Measurements from ENCODE around the gene SNTG2. TPM values are rescaled to one million over a fixed set of nuclear protein-coding genes. Genes with fewer than 3 reads are reported as not detected.
"Not testable (repeated sequence)": the region's sequence is repeated elsewhere in the genome, so short reads cannot be mapped to it uniquely, and the experiment has no call there.

Gene SNTG2
- total RNA-seq, 2 experiments from 2014 or later, result 2.5 to 3.2 TPM

DNA sequence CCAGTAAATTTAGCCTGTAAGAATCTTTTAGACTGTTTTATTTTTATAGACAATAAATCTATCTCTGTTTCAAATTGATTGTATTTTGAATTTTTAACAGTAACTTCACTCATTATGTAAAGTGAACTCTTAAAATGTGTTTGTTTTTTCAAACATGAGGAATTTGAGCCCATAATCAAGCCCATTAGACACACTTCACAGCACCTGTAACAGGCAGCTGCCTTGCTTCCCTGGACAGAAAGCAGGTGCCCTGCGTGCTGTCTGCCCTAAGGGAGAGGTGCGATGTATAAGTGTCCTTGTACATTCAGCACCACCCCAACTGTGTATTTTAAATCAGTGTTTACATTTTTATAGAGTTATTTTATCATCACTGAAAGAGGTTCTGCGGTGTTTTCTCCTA, 276.1 kb downstream of the SNTG2 start:
- H3K4me1 Mint-ChIP-seq (ENCODE audit: low read depth), result no peaks in the 10 kb centered on the region
- ATAC-seq, result no peak
- ChIA-PET CTCF (no interaction called here), POLR2A (no interaction called here)
- TF ChIP-seq, protein P1, sequence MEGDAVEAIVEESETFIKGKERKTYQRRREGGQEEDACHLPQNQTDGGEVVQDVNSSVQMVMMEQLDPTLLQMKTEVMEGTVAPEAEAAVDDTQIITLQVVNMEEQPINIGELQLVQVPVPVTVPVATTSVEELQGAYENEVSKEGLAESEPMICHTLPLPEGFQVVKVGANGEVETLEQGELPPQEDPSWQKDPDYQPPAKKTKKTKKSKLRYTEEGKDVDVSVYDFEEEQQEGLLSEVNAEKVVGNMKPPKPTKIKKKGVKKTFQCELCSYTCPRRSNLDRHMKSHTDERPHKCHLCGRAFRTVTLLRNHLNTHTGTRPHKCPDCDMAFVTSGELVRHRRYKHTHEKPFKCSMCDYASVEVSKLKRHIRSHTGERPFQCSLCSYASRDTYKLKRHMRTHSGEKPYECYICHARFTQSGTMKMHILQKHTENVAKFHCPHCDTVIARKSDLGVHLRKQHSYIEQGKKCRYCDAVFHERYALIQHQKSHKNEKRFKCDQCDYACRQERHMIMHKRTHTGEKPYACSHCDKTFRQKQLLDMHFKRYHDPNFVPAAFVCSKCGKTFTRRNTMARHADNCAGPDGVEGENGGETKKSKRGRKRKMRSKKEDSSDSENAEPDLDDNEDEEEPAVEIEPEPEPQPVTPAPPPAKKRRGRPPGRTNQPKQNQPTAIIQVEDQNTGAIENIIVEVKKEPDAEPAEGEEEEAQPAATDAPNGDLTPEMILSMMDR (IDR thresholded peaks at IDR 0.05), result no peak
- intact Hi-C loops (cut with micrococcal nuclease), result no loop called here
- H3K4me3 Mint-ChIP-seq, result no peak overlapping the region
- no peaks in the 10 kb centered on the region for H3K27me3 Mint-ChIP-seq
- no peaks in the 10 kb centered on the region for H3K9me3 Mint-ChIP-seq
- no peak overlapping the region for H3K27ac Mint-ChIP-seq
- DNase-seq, result no peak
- no peaks in the 10 kb centered on the region for H3K36me3 Mint-ChIP-seq (ENCODE audit: low read depth)

DNA sequence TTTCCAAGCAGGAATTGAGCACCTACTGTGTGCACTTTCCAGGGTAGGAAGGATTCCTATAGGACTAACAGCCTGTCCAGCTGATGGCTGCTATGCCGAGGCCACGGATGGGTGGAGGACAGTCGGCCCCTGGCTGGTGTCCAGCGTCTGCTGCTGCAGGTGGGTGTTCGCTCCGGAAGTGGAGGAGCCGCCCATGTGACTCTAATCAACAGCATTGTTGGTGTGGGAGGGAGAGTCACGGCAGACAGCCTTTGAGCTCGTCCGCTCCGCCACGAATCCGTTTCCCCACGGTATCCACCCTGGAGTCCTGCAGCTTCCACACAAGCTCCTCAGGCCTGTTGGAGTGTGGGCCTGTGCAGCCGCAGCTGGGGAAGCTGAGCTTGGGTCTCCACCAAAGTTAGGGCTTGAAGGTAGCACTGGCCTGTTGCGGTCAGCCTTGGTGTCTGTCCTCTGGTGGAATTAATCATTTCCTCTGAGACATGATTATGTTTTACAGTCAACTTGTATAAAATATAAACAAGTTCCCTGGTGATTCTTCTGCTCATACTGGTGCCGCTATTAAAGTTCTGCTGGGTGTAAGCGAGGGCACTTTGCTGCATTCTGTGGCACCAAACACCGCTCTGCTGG, 276.7 kb downstream of the SNTG2 start:
- H3K9me3 Mint-ChIP-seq, result no peaks in the 10 kb centered on the region
- intact Hi-C loops (cut with micrococcal nuclease), result no loop called here
- TF ChIP-seq, protein P1 (IDR thresholded peaks at IDR 0.05), result no peak
- H3K36me3 Mint-ChIP-seq (ENCODE audit: low read depth), result no peaks in the 10 kb centered on the region
- POLR2A ChIA-PET, result no interaction called here
- DNase-seq (no peak), ATAC-seq (no peak)
- H3K27me3 Mint-ChIP-seq, result no peaks in the 10 kb centered on the region
- CTCF ChIA-PET, result no interaction called here
- no peak overlapping the region for H3K4me3 Mint-ChIP-seq
- no peak overlapping the region for H3K27ac Mint-ChIP-seq
- no peaks in the 10 kb centered on the region for H3K4me1 Mint-ChIP-seq (ENCODE audit: low read depth)

DNA sequence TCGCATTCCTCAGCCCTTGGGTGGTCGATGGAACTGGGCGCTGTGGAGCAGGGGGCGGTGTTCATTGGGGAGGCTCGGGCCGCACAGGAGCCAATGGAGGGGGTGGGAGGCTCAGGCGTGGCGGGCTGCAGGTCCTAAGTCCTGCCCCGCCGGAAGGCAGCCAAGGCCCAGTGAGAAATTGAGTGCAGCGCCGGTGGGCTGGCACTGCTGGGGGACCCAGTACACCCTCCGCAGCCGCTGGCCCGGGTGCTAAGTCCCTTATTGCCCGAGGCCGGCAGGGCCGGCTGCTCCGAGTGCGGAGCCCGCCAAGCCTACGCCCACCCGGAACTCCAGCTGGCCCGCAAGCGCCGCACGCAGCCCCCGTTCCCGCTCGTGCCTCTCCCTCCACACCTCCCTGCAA, 278.9 kb downstream of the SNTG2 start:
- not testable (repeated sequence) for H3K9me3 Mint-ChIP-seq

DNA sequence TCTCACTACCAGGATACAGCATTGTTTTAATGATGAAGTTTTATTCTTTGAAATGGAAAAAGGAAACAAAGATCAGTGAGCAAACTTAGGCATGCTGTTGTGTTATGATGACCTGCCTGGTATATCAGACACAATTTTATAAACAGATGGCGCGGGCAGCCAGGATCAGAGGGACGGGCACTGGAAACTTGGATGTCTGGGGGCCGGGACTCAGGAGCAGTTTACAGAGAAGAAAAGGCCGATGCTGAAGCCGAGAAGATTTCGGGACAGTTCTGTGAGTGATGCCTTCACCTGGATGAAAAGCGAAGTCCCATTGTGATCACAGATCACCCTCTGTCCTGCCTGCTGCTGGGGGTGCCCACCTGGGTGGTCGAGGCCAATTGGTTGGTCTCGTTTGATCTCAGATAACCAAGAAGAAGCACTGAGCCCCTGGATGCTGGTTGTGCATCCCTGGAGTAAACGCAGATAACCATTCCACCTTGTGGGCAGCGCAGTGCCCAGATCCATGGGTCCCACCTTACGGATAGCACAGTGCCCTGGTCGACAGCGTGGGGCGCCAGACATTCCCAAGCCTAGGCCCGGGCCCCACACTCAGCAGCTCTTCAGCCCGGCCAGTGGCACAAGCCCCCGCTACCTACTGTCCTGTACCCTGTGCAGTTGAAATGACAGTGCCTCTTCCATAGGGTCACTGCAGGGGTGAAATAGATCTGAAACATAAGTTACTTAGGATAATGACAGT, 279.7 kb downstream of the SNTG2 start:
- no peaks in the 10 kb centered on the region for H3K27me3 Mint-ChIP-seq
- TF ChIP-seq, protein P1 (IDR thresholded peaks at IDR 0.05), result no peak
- H3K9me3 Mint-ChIP-seq, result no peaks in the 10 kb centered on the region
- DNase-seq (no peak), ATAC-seq (no peak)
- ChIA-PET CTCF (no interaction called here), POLR2A (no interaction called here)
- no peaks in the 10 kb centered on the region for H3K36me3 Mint-ChIP-seq (ENCODE audit: low read depth)
- no peak overlapping the region for H3K4me3 Mint-ChIP-seq
- H3K27ac Mint-ChIP-seq, result no peak overlapping the region
- intact Hi-C loops (cut with micrococcal nuclease), result no loop called here
- no peaks in the 10 kb centered on the region for H3K4me1 Mint-ChIP-seq (ENCODE audit: low read depth)

More for the DNA sequence above, 278.9 kb downstream of the SNTG2 start:
- H3K27me3 Mint-ChIP-seq; H3K4me3 Mint-ChIP-seq; intact Hi-C loops (cut with micrococcal nuclease); POLR2A ChIA-PET; CTCF ChIA-PET; H3K4me1 Mint-ChIP-seq (ENCODE audit: low read depth); H3K36me3 Mint-ChIP-seq (ENCODE audit: low read depth); DNase-seq; ATAC-seq; H3K27ac Mint-ChIP-seq: not testable (repeated sequence)

DNA sequence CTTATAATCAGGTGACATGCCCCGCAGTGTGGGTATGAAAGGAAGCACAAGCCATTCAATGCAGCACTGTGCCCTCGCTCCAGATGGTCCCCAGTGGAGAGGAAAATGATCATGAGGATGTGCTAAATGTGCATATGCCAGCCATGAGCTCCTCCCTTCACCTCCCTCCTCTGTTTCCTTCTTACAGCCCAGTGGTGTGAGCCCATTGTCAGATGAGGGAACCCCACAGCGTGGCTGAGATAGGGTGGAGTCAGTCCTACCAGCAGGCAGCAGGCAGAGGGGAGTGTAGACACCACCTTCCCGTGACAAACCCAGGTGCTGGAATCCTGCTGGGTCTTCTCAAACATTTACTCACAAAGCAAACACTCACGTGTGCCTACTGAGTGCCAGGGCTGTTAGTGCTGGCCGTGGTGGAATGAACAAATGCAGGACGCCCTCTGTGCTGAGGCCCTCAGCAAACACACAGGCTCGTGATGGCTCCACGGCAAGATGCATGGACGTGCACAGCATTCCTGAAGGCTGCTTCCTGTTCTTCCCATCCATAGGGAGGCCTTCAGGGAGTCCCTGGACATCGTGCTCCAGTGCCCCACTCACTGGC, 280.9 kb downstream of the SNTG2 start:
- Mint-ChIP-seq H3K4me3 (no peak overlapping the region), H3K27me3 (no peaks in the 10 kb centered on the region), H3K4me1 (ENCODE audit: low read depth) (no peaks in the 10 kb centered on the region), H3K36me3 (ENCODE audit: low read depth) (no peaks in the 10 kb centered on the region), H3K9me3 (no peaks in the 10 kb centered on the region), H3K27ac (no peak overlapping the region)
- ChIA-PET POLR2A (no interaction called here), CTCF (no interaction called here)
- ATAC-seq (no peak), DNase-seq (no peak)
- intact Hi-C loops (cut with micrococcal nuclease), result no loop called here
- TF ChIP-seq, protein P1 (IDR thresholded peaks at IDR 0.05), result no peak
